SH-SY5Y (cell line): ENCODE measurements around the gene VPS13D.

Source experiments
- GATA2 ChIP-seq: IDR thresholded peaks from 2 replicates; pipeline ENCODE4 v1.6.1; 2011; ENCODE audit warnings: mild to moderate bottlenecking, low read depth, low read length
- GATA3 ChIP-seq: IDR thresholded peaks from 2 replicates; pipeline ENCODE4 v1.6.1; 2011; ENCODE audit warnings: low read depth, mild to moderate bottlenecking, low read length, moderate library complexity

Gene VPS13D

DNA sequence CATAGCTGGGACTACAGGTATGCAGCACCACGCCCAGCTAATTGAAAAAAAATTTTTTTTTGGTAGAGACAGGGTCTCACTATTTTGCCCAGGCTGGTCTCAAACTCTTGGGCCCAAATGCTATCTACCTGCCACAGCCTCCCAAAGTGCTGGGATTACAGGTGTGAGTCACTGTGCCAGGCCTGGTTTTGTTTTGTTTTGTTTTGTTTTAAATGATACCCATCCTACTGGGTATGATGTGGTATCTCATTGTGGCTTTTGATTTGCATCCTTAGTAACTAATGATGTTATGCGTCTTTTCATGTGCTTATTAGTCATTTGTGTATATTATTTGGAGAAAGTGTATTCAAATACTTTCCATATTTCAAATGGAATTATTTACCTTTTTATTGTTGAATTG is 142.3 kb downstream of the VPS13D start:
- no peak for TF ChIP-seq GATA2
- TF ChIP-seq GATA3 = no peak

DNA sequence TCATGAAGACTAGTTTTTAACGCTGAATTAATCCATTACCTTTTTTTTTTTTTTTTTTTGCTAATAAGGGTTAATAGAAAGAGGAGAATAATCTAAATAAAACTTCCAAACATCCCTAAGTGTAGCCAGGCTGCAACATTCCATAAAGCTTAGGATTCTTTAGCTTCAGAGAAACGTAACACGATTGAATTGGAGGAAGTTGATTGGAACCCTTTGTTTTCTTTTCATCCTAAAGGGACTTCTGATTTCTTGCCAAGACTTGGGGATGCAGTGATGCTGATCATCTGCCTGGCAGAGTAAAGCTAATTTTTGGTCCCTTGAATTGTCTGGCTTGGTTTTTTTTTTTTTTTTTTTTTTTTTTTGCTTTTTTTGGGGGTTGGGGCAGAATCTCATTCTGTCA is 142.9 kb downstream of the VPS13D start:
- TF ChIP-seq GATA3 (no peak), GATA2 (no peak)

DNA sequence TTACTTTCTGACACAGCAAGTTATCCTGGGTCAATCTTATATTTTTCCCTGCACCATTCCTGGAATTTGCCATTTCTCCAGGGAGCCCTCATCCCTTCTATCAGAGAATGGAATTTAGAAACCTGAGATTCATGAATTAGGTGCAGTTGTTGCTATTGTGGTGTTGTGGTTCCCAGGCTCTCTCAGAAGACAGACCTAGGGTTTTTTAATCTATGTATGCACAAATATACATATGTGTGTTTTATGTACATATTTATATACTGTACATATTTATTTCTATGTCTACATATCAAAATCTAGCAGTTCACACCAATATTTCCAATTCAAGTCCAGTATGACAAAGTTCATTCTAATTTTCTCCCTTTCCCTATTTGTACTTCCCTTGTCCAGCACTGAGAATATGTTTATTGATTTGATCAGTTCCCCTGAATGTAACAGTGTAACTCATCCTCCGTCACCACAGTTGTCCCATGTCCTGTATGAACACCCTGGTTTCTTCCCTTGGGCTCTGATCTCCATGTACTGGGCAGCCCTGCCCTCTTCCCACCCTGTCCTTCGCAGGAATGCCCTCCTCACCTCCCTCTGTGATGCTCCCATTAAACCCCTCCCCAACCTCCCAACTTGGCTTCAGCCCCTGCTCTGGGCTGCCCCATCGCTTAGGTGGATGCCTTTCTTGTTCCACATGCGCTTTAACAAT is 145.5 kb downstream of the VPS13D start:
- TF ChIP-seq GATA3 = no peak
- TF ChIP-seq GATA2 = no peak

DNA sequence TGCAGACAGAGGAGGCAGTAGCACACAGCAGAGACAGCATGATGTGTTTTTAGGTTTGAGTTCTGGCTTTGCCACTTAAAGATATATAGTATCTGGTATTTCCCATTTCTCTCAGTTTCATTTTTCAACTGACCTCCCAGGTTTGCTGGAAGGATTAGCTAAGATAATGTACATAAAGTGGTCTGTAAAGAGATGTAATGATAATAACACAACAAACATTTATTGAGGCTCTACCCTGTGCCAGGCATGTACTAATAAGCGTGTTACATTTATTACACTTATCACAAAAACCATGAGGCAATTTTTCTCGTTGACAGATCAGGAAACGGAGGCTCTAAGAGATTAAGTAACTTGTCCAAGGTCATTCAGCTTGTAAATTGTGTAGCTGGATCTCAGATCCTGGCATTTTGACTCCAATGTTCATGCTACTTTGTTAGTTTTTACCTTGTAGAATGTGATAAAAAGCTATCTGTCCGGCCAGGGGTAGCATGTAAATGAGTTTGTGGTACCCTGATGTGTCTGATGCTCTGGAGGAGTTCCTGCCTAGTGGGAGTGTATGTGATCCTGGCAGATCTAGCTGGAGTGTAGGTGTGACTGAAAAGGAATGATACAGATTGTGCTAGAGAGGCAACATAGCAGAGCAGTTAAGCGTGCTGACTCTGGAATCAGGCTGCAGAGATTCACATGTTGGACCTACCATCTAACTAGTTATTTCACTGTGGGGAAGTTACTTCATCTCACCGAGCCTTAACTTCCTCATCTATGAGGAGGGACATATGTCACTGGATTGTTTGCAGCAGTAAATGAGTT is 146.6 kb downstream of the VPS13D start:
- TF ChIP-seq GATA3 (no peak), GATA2 (no peak)

DNA sequence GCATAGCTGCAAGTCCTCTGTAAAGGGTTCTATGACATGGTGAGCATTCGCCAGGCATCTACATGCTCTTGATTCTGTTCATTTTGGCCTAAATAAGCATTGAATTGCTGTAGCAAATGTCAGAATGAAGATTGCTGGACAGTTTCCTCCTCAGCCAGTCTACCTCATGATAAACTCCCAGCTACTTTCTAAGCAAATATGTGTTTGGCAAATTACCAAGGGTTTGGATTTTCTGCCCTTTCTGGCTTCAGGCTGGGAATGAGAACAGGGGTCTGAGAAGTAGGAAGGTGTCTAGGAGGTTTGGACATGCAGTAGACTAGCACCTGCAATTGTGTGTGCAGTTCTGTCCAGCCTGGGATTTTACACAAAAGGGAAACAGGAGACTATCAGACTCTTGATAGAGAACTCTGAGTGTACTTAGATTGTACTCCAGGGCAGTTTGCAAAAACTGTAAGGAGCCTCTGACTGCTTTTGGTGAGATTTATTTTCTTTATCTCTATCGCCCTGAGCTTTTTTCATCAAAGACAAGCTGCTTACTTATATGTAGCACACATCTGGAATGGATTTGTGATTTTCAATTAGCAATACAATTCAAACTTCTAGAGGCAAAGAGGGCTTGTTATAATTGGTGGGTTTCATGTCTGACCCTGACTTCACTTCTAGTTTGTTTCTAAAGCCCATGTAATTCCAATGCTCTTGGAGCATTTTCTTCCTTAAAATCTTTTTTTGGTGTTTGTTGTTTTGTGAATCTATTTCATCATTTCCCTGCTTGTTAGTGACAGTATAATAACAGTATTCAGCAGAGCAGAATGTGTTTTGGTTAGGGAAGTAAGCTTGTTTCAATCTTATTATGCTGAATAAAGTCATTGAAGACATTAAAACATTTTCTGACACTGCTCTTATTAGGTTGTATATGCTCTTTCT is 150.8 kb downstream of the VPS13D start:
- TF ChIP-seq GATA2 (no peak), GATA3 (no peak)

DNA sequence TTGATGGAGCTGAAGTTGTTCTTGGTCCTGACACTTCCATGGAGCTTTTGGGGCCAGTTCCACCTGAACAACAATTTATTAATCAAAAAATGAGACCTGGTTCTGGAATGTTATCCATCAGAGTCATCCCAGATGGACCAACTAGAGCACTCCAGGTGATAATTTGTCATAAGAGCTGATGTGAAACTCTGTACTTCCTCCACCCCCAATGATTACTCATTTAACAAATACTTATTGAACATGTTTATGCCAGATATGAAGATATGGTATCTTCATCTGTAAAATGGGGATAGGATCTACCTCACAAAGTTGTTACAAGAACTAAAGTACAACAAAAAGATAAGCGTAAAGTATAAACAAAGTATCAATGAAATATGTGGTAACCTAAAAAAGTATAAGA is 153.2 kb downstream of the VPS13D start:
- no peak for TF ChIP-seq GATA3
- TF ChIP-seq GATA2 = no peak

DNA sequence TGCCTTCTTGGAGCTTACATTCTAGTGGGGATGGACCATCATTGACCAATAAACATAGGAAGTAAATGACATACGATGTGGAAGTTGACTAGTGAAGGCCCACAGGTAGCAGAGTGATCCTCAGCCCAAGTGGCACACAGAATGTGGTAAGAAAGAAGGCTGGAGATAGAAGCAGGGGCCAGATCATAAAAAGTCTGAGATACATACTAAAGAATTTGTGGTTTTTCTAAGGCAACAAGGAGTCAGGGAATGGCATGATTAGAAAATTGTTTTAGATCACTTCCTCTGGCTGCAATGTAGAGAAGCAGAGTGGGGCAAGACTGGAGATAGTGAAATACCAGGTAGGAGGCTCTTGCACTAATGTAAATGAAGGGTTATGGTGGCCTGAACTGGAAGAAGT is 154.0 kb downstream of the VPS13D start:
- no peak for TF ChIP-seq GATA2
- no peak for TF ChIP-seq GATA3

DNA sequence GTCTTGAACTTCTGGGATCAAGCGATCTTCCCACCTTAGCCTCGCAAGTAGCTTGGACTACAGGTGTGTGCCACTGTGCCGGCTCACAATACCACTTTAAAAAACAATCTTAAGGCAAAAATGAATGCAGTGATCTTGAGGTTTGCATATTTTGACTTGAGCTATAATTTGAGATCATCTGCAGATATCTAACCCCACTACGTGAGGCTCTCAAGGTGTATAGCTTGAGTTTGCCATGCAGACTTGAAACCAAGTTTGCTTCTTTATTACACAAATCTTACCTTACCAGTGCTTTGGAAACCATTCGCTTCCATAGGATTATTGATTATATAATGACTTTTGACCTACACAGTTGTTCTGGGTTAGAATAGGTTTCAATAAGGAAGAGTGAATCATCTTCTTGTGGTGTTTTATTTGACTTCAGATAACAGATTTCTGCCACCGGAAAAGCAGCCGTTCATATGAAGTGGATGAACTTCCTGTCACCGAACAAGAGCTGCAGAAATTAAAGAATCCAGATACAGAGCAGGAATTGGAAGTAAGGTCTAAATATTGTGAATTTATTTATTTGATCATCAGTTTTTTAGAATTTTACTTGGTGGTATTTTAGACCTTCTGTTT is 155.1 kb downstream of the VPS13D start:
- TF ChIP-seq GATA3 (no peak), GATA2 (no peak)

DNA sequence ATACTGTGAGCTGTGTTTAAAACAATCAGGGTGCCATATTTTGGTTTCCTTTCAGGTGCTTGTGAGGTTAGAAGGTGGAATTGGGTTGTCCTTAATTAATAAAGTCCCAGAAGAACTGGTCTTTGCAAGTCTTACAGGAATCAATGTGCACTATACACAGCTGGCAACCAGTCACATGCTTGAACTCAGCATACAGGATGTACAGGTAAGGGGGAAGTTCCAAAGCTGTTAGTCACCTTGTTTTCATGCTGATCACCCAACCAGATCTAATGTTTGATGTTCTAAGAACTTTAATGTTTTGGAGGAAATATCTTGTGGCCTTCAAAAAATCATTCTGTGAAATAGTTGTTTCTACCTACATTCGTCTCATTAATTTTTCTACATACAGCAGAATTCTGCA is 156.3 kb downstream of the VPS13D start:
- TF ChIP-seq GATA3 = no peak
- no peak for TF ChIP-seq GATA2

DNA sequence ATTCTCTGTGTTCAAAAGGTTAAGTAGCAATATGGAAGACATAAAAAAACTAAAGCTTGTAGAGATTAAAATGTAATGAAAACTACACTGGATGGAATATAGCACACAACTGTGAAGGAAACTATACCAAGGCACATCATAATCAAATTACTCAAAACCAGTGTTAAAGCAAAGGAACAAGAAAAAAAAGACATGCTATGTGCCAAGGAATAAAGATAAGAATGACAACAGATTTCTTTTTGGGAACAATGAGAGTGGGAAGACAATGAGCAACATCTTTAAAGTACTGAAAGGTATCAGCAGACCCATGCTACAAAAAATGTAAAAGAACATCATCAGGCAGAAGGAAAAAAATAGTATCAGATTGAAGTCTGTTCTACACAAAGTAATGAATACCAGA is 157.8 kb downstream of the VPS13D start:
- TF ChIP-seq GATA2 (no peak), GATA3 (no peak)

DNA sequence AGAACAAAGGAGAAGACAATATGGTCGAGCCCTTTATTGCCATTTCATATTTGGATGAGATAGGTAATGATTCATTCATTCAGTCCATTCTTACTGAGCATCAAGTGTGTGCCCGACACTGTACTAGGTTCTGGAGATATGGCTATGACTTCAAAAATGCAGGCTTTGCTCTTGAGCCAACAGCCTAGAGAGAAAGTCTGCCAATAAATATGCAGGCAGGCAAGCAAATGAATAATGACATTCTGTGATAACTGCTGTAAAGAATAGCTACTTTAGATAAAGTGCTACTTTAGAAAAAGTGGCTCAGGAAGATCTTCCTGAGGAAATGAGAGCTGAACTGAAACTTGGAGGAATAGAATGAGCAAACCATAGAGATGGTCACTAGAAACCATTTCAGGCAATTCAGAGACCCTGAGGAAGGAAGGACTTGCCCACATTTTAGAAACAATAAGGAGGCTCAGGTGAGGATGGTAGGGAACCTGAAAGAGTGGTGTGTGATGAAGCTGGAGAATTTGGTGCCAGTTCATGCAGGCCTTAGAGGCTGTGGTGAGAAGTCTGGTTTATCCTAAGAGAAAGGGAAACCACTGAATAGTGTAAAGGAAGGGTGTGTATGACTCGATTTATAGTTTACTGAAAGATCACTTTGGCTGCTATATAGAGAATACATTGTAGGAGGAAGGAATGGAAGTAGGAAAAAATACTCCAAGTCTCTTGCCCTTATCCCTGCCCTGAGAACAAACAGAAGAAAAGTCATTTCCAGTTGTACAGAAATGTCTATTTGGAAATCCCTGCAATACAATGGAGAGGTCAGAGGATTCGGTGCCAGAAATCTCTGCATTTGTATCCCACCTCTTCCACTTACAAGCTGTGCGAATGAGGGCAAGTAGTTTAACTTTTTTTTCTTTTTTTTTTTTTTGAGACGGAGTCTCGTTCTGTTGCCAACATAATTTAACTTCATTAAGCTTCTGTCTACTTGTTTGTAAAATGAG is 167.9 kb downstream of the VPS13D start:
- TF ChIP-seq GATA3 = no peak
- TF ChIP-seq GATA2 = no peak

DNA sequence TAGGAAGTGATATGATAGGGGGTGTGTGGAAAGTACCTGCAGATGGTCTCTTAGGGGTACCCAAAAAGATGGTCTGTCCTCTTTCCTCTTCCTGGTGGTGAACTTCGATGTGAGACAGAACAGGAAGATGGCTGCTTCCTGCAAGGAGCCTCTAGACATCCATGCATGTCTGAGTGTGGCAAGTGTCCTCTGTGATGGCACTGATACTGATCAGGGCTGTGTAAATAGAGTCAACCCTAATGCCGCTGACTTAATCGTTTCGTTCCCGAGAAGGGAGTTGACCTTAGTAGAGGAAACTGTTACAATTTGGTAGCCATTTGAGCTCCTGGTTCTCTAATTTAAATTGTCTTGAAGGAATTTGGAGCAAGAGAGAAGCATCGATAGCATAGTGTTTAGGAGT is 168.6 kb downstream of the VPS13D start:
- TF ChIP-seq GATA3 = no peak
- no peak for TF ChIP-seq GATA2
